A549 (cell line): ENCODE measurements around the gene SH2B2. TPM values are rescaled to one million over a fixed set of nuclear protein-coding genes. Genes with fewer than 3 reads are reported as not detected.

Experiments used
- ATAC-seq, 2 experiments: fragments of 200-7000 bp in 1 of 2; fragments of >200 bp in 1 of 2; cut with Nextera tagmentation in 1 of 2; cut with Tn5 transposase in 1 of 2; 3 replicates each; pipeline versions ENCODE4 v1.8.0 to v1.9.1; 2018 to 2020; ENCODE audit warnings: mild to moderate bottlenecking in 1 of 2, moderate library complexity in 1 of 2
- CTCF ChIA-PET: fragments of 300-600 bp; sonication (Branson Sonifier 250); formaldehyde crosslinking; extraction: SDS; loops from one replicate; lab custom pipeline; 2021; ENCODE audit warnings: antibody characterized with exemption, inconsistent platforms; lab: Yijun Ruan, JAX
- POLR2A ChIA-PET: fragments of 350-600 bp; formaldehyde crosslinking; extraction: SDS; loops from one replicate; lab custom pipeline; 2021; ENCODE audit warnings: antibody characterized with exemption, inconsistent platforms; lab: Yijun Ruan, JAX
- DNase-seq, 2 experiments: peaks; one replicate each; pipeline versions ENCODE4 v3.0.0 to v3.0.0-alpha.2; 2011 to 2016; ENCODE audit warnings: low read depth in 1 of 2, low spot score in 1 of 2
- FAIRE-seq: peaks from 2 replicates; lab custom pipeline; 2011; peaks lifted over from hg19 to GRCh38; lab: Jason Lieb, UNC
- H3K27ac ChIP-seq, 2 experiments: fragments of >200 bp; sonication (Bioruptor Twin); formaldehyde crosslinking; 3 replicates each; pipeline ENCODE4 v1.5.1; 2016 to 2017
- H3K4me1 ChIP-seq: fragments of >200 bp; sonication (Bioruptor Twin); formaldehyde crosslinking; 3 replicates; pipeline ENCODE4 v1.6.1; 2016
- H3K4me2 ChIP-seq: fragments of >200 bp; sonication (Bioruptor Twin); formaldehyde crosslinking; 3 replicates; pipeline ENCODE4 v1.6.1; 2016
- H3K4me3 ChIP-seq: fragments of >200 bp; sonication (Bioruptor Twin); formaldehyde crosslinking; 3 replicates; pipeline ENCODE4 v1.5.1; 2016
- H3K9me3 ChIP-seq: fragments of >200 bp; sonication (Bioruptor Twin); formaldehyde crosslinking; 3 replicates; pipeline ENCODE4 v1.6.1; 2016
- CBX8 ChIP-seq: fragments of 200-600 bp; sonication (generic); IDR thresholded peaks from 2 replicates; pipeline ENCODE4 v1.6.1; 2016
- CEBPB ChIP-seq, 2 experiments: fragments of >200 bp in 1 of 2; sonication (Bioruptor Twin) in 1 of 2; formaldehyde crosslinking in 1 of 2; IDR thresholded peaks; 2 replicates each; pipeline ENCODE4 v1.6.1; 2012 to 2016
- FOXS1 ChIP-seq: fragments of 250-450 bp; sonication (Bioruptor Pico); IDR thresholded peaks from 2 replicates; pipeline ENCODE4 v1.5.0; 2020; ENCODE audit warnings: mild to moderate bottlenecking, moderate library complexity
- HOXA7 ChIP-seq: fragments of 250-450 bp; sonication (Bioruptor Pico); IDR thresholded peaks from 2 replicates; pipeline ENCODE4 v1.5.0; 2020; ENCODE audit warnings: mild to moderate bottlenecking, moderate library complexity
- JUNB ChIP-seq: fragments of >200 bp; sonication (Bioruptor Twin); formaldehyde crosslinking; IDR thresholded peaks from 2 replicates; pipeline ENCODE4 v1.6.1; 2016
- KDM1A ChIP-seq: fragments of 200-600 bp; sonication (generic); IDR thresholded peaks from 2 replicates; pipeline ENCODE4 v1.6.1; 2016; ENCODE audit warnings: low read depth, mild to moderate bottlenecking
- MAZ ChIP-seq: fragments of 150-350 bp; IDR thresholded peaks from 2 replicates; pipeline ENCODE4 v1.6.1; 2014; ENCODE audit warnings: antibody characterized with exemption, low read depth, low read length, borderline replicate concordance
- NPAS2 ChIP-seq: fragments of 250-450 bp; sonication (Bioruptor Pico); IDR thresholded peaks from 2 replicates; pipeline ENCODE4 v1.8.0; 2022; ENCODE audit warnings: mild to moderate bottlenecking, moderate library complexity, borderline replicate concordance
- RARB ChIP-seq: fragments of 250-450 bp; sonication (Bioruptor Pico); IDR thresholded peaks from 2 replicates; pipeline ENCODE4 v1.8.0; 2021; ENCODE audit warnings: mild to moderate bottlenecking, moderate library complexity
- RCOR1 ChIP-seq: fragments of 150-350 bp; IDR thresholded peaks from 2 replicates; pipeline ENCODE4 v1.6.1; 2014; ENCODE audit warnings: antibody characterized with exemption, low read length, low read depth
- RFX5 ChIP-seq: fragments of 450-650 bp; IDR thresholded peaks from 2 replicates; pipeline ENCODE4 v1.7.1; 2014; ENCODE audit warnings: antibody characterized with exemption, mild to moderate bottlenecking, moderate library complexity
- WGBS: methylation state at CpG from one replicate; pipeline ENCODE4 v1.1.6; 2017; ENCODE audit errors: missing lambda C conversion rate; 5-methylcytosine and 5-hydroxymethylcytosine counted together
- polyA plus RNA-seq, 4 experiments: library from polyadenylated mRNA; depleted of rRNA in 3 of 4; stranded (reverse); fragments of >200 nt; fragmentation: RNase III in 1 of 4; extraction: RNeasy Plus Mini Kit Qiagen cat#74134 plus additional on column Dnase treatment in 1 of 4; gene quantifications; 2 replicates in 3 of 4; 3 replicates in 1 of 4; pipeline ENCODE4 v1.2.3, GENCODE V29; 2011 to 2017
- TF ChIP-seq, protein P1 (sequence below): fragments of >200 bp; sonication (Bioruptor Twin); formaldehyde crosslinking; IDR thresholded peaks from 3 replicates; pipeline ENCODE4 v1.5.1; 2016
- TF ChIP-seq, protein P2 (sequence below): fragments of 150-350 bp; IDR thresholded peaks from 2 replicates; pipeline ENCODE4 v1.6.1; 2014; ENCODE audit warnings: low read depth, mild to moderate bottlenecking, low read length
- TF ChIP-seq, protein P3 (sequence below): IDR thresholded peaks from 2 replicates; pipeline ENCODE4 v1.6.1; 2012
- TF ChIP-seq, protein P4 (sequence below): fragments of 250-450 bp; sonication (Bioruptor Pico); IDR thresholded peaks from 2 replicates; pipeline ENCODE4 v1.5.0; 2020; ENCODE audit warnings: low read depth, mild to moderate bottlenecking, moderate library complexity
- TF ChIP-seq, protein P5 (sequence below): IDR thresholded peaks from 2 replicates; pipeline ENCODE4 v1.6.1; 2012

Gene SH2B2
- polyA plus RNA-seq, 2 of the 4 experiments (the other 2 are of a cell fraction): 1.1 to 2.3 TPM

DNA sequence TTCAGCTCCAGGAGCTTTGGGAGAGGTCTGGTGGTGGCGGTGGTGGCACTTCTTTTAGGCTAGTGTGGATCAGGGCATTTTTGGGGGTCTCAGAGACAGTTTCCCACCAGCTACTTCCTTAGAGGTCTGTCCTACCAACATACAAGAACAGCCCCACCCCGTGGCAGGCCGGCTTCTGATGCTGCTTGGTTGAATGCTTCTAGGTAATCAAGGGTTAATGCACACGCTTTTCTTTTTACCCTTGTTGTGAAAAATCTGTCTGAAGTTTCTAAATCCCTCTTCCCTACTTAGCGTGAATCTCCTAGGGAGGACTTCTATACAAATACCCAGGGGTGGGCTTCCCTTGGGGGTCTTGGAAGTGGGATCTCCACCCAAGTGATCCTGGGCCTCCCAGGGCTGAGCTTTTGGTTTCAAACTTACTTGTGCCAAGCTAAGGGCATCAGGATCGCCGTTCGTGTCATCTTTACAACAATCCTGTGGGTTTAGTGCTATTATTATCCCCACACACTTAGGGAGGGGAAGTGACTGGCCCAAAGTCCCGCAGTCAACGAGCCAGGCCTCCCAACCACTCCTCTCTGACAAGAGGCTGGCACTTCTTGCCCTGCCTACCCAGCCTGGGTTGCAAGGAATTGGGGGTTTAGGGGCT lies 1.7 kb downstream of the SH2B2 start:
- peak overlapping the region; percentile 76 for H3K4me3 ChIP-seq
- WGBS: 43% methylated on average over 10 of the region's 10 CpGs
- ATAC-seq (peak in 1 of 2 experiments; percentile 3; a peak in 1 of 6 replicates), FAIRE-seq (no peak), DNase-seq (no peak)
- ChIA-PET POLR2A (no interaction called here), CTCF (interaction anchor here (0.6 to 4.2 kb wide), 5 partner anchors 9 to 746 kb away, joined by 3 to 22 read pairs (median 9); no protein-coding TSS in a partner anchor)
- peak overlapping the region in 1 of 2 experiments; percentile 93; a peak in 3 of 6 replicates for H3K27ac ChIP-seq
- H3K4me1 ChIP-seq: peaks cover 18% of the 10 kb centered on the region
- TF ChIP-seq, protein P1, sequence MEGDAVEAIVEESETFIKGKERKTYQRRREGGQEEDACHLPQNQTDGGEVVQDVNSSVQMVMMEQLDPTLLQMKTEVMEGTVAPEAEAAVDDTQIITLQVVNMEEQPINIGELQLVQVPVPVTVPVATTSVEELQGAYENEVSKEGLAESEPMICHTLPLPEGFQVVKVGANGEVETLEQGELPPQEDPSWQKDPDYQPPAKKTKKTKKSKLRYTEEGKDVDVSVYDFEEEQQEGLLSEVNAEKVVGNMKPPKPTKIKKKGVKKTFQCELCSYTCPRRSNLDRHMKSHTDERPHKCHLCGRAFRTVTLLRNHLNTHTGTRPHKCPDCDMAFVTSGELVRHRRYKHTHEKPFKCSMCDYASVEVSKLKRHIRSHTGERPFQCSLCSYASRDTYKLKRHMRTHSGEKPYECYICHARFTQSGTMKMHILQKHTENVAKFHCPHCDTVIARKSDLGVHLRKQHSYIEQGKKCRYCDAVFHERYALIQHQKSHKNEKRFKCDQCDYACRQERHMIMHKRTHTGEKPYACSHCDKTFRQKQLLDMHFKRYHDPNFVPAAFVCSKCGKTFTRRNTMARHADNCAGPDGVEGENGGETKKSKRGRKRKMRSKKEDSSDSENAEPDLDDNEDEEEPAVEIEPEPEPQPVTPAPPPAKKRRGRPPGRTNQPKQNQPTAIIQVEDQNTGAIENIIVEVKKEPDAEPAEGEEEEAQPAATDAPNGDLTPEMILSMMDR: peak; percentile 12; the same call in 1 of the 3 replicates
- no peak for TF ChIP-seq KDM1A
- H3K9me3 ChIP-seq: no peaks in the 10 kb centered on the region
- peak overlapping the region; percentile 97 for H3K4me2 ChIP-seq

DNA sequence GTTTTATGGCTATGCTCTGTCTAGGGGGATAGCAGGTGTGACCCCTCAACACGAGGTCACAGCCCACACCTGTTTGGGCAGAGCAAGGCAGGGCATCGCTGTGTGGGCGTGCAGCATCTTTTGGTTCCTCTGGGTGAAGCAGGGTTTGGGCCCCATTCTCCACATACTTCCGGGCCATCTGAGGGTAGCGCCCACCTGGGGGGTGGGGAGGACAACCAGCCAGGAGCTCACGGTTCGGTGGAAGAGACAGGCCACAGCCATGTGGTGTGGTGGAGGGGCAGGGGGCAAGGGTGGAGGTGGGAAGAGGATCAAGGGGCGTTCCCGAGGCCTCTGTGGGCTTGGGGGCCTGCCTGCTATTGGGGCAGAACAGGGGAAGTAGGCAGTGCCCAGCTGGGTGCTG lies 2.4 kb downstream of the SH2B2 start:
- TF ChIP-seq HOXA7 (CRISPR knock-in tag): no peak
- no peak for TF ChIP-seq FOXS1 (CRISPR knock-in tag)
- TF ChIP-seq CEBPB (IDR thresholded peaks at IDR 0.05): no peak
- TF ChIP-seq RARB (CRISPR knock-in tag): no peak
- no peak for TF ChIP-seq JUNB
- TF ChIP-seq CBX8: no peak
- no peak for TF ChIP-seq RCOR1
- TF ChIP-seq, protein P2, sequence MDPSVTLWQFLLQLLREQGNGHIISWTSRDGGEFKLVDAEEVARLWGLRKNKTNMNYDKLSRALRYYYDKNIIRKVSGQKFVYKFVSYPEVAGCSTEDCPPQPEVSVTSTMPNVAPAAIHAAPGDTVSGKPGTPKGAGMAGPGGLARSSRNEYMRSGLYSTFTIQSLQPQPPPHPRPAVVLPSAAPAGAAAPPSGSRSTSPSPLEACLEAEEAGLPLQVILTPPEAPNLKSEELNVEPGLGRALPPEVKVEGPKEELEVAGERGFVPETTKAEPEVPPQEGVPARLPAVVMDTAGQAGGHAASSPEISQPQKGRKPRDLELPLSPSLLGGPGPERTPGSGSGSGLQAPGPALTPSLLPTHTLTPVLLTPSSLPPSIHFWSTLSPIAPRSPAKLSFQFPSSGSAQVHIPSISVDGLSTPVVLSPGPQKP: no peak
- TF ChIP-seq, protein P3, sequence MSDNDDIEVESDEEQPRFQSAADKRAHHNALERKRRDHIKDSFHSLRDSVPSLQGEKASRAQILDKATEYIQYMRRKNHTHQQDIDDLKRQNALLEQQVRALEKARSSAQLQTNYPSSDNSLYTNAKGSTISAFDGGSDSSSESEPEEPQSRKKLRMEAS: no peak
- no peak for TF ChIP-seq MAZ
- DNase-seq (no peak), ATAC-seq (no peak), FAIRE-seq (no peak)
- CTCF ChIA-PET: interaction anchor here (1.4 to 4.2 kb wide), 4 partner anchors 10 to 746 kb away, joined by 3 to 22 read pairs (median 10); no protein-coding TSS in a partner anchor
- H3K4me3 ChIP-seq: no peak overlapping the region
- POLR2A ChIA-PET: no interaction called here
- H3K27ac ChIP-seq: no peak overlapping the region
- no peaks in the 10 kb centered on the region for H3K9me3 ChIP-seq
- H3K4me1 ChIP-seq: peaks cover 18% of the 10 kb centered on the region
- no peak overlapping the region for H3K4me2 ChIP-seq
- 78% methylated on average over 5 of the region's 9 CpGs for WGBS

DNA sequence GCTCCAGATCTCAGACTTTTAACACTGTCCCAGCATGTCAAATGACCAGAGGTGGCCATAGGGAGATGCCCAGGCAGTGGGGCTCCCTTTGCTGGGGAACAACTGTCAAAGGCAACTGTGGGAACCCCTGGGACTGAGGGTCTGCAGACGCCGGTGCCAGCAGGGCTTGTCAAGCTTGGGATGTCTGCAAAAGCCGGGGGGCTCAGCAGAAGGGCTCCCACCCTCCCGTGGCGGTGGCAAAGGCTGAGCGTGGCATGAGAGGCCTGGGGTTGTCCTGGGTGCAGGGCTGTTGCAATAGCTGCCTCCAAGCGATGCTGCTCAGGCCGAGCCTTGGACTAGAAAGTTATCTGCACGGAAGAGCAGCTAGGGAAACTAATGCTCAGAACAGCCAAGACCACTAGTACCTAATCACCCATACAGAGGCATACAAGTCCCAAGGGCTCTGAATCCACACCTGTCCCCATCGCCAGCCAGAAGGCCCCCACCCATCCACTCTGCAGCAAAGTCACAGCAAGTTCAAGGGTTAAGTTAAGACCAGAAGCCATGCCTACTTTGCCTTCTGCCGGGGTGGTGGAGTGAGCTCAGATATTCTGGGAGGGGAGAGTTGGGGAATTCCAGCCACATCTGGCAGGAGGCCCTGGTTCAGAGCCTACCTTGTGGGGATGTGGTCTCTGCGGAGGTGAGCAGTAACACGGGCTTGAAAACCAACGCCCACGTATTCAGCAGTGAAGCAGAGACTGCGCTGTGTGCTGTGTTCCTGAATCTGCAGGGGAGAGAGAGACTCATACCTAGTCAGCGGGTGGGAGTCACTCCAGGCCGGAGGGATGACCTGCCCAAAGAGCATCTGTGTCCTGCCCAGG lies 4.6 kb downstream of the SH2B2 start:
- ChIA-PET POLR2A (no interaction called here), CTCF (interaction anchor here (0.8 to 4.2 kb wide), 5 partner anchors 11 to 783 kb away, joined by 3 to 22 read pairs (median 3); no protein-coding TSS in a partner anchor)
- DNase-seq (no peak), FAIRE-seq (no peak), ATAC-seq (no peak)
- TF ChIP-seq RFX5 (no peak), NPAS2 (CRISPR knock-in tag) (no peak)
- TF ChIP-seq, protein P4, sequence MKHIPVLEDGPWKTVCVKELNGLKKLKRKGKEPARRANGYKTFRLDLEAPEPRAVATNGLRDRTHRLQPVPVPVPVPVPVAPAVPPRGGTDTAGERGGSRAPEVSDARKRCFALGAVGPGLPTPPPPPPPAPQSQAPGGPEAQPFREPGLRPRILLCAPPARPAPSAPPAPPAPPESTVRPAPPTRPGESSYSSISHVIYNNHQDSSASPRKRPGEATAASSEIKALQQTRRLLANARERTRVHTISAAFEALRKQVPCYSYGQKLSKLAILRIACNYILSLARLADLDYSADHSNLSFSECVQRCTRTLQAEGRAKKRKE (CRISPR knock-in tag): no peak
- TF ChIP-seq, protein P5, sequence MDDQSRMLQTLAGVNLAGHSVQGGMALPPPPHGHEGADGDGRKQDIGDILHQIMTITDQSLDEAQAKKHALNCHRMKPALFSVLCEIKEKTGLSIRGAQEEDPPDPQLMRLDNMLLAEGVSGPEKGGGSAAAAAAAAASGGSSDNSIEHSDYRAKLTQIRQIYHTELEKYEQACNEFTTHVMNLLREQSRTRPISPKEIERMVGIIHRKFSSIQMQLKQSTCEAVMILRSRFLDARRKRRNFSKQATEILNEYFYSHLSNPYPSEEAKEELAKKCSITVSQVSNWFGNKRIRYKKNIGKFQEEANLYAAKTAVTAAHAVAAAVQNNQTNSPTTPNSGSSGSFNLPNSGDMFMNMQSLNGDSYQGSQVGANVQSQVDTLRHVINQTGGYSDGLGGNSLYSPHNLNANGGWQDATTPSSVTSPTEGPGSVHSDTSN: no peak
- peaks cover 18% of the 10 kb centered on the region; the same call in 2 of the 3 replicates for H3K4me1 ChIP-seq
- H3K9me3 ChIP-seq: no peaks in the 10 kb centered on the region
- H3K4me3 ChIP-seq: no peak overlapping the region
- no peak overlapping the region for H3K4me2 ChIP-seq
- no peak overlapping the region for H3K27ac ChIP-seq
- WGBS: 61% methylated on average over 16 of the region's 18 CpGs
